ENCODE results near the gene KLF16. TPM values are rescaled to one million over a fixed set of nuclear protein-coding genes. Genes with fewer than 3 reads are reported as not detected.
"Not testable (repeated sequence)": the region's sequence is repeated elsewhere in the genome, so short reads cannot be mapped to it uniquely, and the experiment has no call there.

The KLF16 gene
- polyA plus RNA-seq, 3 donors, result 0.51 to 23.3 (median 0.67) TPM

DNA sequence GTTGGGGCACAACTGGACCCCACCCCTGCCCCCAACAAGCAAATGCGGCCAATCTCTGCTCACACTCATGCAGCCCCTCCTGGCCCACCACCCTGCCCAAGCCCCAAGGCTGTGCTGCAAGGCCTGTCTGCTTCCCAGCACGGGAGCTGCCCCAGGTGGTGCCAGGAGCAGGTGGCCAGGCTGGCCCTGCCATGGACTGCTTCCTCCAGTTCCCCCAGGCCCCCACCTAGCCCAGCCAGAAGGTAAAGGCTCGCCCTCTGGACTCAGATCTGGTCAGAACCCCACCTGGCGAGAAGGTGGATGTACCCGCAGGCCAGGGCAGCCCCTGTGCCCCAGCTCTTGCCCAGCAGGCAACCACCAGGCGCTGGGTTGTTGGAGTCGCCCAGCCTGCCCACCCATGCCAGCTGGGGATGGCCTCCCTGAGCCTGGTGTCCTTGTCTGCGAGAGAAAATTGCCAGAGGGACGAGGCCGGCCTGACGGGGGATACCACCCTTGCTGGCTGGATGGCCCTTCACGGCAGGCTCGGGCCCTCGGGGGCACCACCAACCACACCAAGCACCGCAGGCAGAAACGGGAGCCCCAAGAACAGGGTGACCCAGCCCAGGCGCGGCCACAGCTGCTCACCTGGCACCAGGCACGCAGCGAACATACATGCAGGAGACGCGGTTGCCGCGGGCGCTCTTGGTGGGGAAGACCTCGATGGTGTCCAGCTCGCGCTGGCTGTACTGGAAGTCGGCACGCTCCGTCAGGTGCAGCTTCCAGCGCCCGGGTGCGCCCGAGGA, 17.4 kb upstream of the KLF16 start:
- 99% methylated on average over 15 of the region's 35 CpGs for WGBS (ENCODE audit: insufficient coverage)

DNA sequence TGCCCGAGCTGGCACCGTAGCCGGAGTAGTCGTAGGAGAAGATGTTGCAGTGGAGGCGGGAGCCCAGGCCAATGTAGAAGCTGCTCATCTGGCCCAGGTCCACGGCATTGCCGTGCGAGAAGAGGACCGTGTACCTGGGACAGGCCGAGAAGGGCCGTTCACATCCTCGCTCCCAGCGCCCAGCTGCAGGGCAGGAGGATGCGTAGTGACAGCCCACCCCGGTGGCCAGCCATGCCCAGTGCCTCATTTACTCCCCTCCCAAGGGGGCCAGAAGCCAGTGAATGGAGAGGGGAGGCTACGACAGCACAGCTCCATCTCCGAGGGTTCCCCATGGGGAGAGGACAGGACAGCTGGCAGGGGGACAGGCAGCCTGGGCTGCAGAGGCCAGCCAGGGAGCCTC, 16.6 kb upstream of the KLF16 start:
- H3K4me2 ChIP-seq (replicated peaks; ENCODE audit: extremely low read depth, low read length, poor library complexity, severe bottlenecking); DNase-seq; H3K27me3 ChIP-seq (ENCODE audit: control insufficient read depth in 2 of 2, insufficient read depth in 2 of 2, low read length in 2 of 2); H3K9me3 Mint-ChIP-seq; H3K9me3 ChIP-seq (replicated peaks in 1 of 2; ENCODE audit: control insufficient read depth in 1 of 2, insufficient read depth in 1 of 2, low read length in 2 of 2); H3K9ac ChIP-seq (ENCODE audit: insufficient read depth, low read length, poor library complexity, severe bottlenecking); H2AFZ ChIP-seq (ENCODE audit: insufficient read depth, low read depth, low read length, poor library complexity, severe bottlenecking); H3K27me3 Mint-ChIP-seq (ENCODE audit: low read depth in 3 of 3); H3K27ac ChIP-seq (ENCODE audit: low read depth in 1 of 2, low read length in 2 of 2); H3K4me3 ChIP-seq (replicated peaks in 1 of 3; ENCODE audit: low read depth in 2 of 3, low read length in 3 of 3); H3K4me3 Mint-ChIP-seq; intact Hi-C loops (cut with micrococcal nuclease): not testable (repeated sequence)
- peaks cover 35 to 41% of the 10 kb centered on the region in 2 donors for H3K4me1 ChIP-seq (ENCODE audit: control insufficient read depth in 1 of 2, insufficient read depth in 2 of 2, low read length in 2 of 2)
- H3K36me3 ChIP-seq (replicated peaks in 1 of 2; ENCODE audit: control insufficient read depth in 1 of 2, insufficient read depth in 2 of 2, low read length in 2 of 2), result peaks cover 11 to 18% of the 10 kb centered on the region in 2 donors
- 90% methylated on average over 6 of the region's 17 CpGs for WGBS (ENCODE audit: insufficient coverage)
- H4K20me1 ChIP-seq (ENCODE audit: insufficient read depth, low read length), result peaks cover 50% of the 10 kb centered on the region
- Mint-ChIP-seq H3K36me3 (peaks cover 16 to 28% of the 10 kb centered on the region in 2 donors), H3K27ac (peak overlapping the region in 2 of 7 donors; percentile 16 to 54), H3K4me1 (peaks cover 35% of the 10 kb centered on the region)
- peaks cover 53% of the 10 kb centered on the region for H3K79me2 ChIP-seq (ENCODE audit: insufficient read depth, low read length)

More for the DNA sequence above, 17.4 kb upstream of the KLF16 start:
- Histone ChIP-seq H3K4me1 (ENCODE audit: control insufficient read depth in 1 of 2, insufficient read depth in 2 of 2, low read length in 2 of 2) (peaks cover 36 to 40% of the 10 kb centered on the region in 2 donors), H3K27ac (ENCODE audit: low read depth in 1 of 2, low read length in 2 of 2) (no peak overlapping the region), H3K9ac (ENCODE audit: insufficient read depth, low read length, poor library complexity, severe bottlenecking) (no peak overlapping the region), H2AFZ (ENCODE audit: insufficient read depth, low read depth, low read length, poor library complexity, severe bottlenecking) (no peak overlapping the region), H3K36me3 (replicated peaks in 1 of 2; ENCODE audit: control insufficient read depth in 1 of 2, insufficient read depth in 2 of 2, low read length in 2 of 2) (peaks cover 11 to 18% of the 10 kb centered on the region in 2 donors), H3K79me2 (ENCODE audit: insufficient read depth, low read length) (peaks cover 46% of the 10 kb centered on the region), H3K4me2 (replicated peaks; ENCODE audit: extremely low read depth, low read length, poor library complexity, severe bottlenecking) (no peak overlapping the region), H3K27me3 (ENCODE audit: control insufficient read depth in 2 of 2, insufficient read depth in 2 of 2, low read length in 2 of 2) (no peaks in the 10 kb centered on the region), H4K20me1 (ENCODE audit: insufficient read depth, low read length) (peaks cover 42% of the 10 kb centered on the region), H3K4me3 (replicated peaks in 1 of 3; ENCODE audit: low read depth in 2 of 3, low read length in 3 of 3) (no peak overlapping the region), H3K9me3 (replicated peaks in 1 of 2; ENCODE audit: control insufficient read depth in 1 of 2, insufficient read depth in 1 of 2, low read length in 2 of 2) (no peaks in the 10 kb centered on the region)
- peaks cover 31% of the 10 kb centered on the region for H3K4me1 Mint-ChIP-seq
- intact Hi-C loops (cut with micrococcal nuclease), result no loop called here
- no peak for DNase-seq
- peaks cover 16 to 28% of the 10 kb centered on the region in 2 donors for H3K36me3 Mint-ChIP-seq
- H3K27ac Mint-ChIP-seq, result peak overlapping the region in 1 of 7 donors; percentile 54
- no peak overlapping the region for H3K4me3 Mint-ChIP-seq
- peaks cover 0 to 1% (median 0%) of the 10 kb centered on the region in 7 donors for H3K9me3 Mint-ChIP-seq
- peaks cover 0 to 2% (median 0%) of the 10 kb centered on the region in 3 donors for H3K27me3 Mint-ChIP-seq (ENCODE audit: low read depth in 3 of 3)
- TF ChIP-seq, protein P1, sequence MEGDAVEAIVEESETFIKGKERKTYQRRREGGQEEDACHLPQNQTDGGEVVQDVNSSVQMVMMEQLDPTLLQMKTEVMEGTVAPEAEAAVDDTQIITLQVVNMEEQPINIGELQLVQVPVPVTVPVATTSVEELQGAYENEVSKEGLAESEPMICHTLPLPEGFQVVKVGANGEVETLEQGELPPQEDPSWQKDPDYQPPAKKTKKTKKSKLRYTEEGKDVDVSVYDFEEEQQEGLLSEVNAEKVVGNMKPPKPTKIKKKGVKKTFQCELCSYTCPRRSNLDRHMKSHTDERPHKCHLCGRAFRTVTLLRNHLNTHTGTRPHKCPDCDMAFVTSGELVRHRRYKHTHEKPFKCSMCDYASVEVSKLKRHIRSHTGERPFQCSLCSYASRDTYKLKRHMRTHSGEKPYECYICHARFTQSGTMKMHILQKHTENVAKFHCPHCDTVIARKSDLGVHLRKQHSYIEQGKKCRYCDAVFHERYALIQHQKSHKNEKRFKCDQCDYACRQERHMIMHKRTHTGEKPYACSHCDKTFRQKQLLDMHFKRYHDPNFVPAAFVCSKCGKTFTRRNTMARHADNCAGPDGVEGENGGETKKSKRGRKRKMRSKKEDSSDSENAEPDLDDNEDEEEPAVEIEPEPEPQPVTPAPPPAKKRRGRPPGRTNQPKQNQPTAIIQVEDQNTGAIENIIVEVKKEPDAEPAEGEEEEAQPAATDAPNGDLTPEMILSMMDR (IDR thresholded peaks at IDR 0.05), result no peak

DNA sequence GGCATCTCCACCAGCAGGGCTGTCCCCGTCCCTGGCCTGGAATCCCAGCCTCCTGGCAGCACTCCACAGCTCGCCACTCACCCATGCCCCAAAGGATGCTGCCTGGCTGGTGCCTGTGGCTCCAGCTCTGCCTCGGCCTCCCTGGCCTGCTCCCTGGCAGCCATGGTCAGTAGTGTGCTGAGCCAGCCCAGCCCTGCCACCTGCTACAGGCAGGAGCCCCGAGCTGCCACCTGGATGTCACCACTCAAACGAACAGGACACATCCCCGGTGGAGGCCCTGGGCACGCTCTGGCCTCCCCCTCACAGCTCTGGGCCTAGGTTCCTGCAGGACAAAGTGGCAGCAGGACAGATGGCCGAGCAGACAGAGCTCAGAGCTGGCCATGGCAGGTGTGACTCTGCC, 15.2 kb upstream of the KLF16 start:
- Histone ChIP-seq H3K4me1 (ENCODE audit: control insufficient read depth in 1 of 2, insufficient read depth in 2 of 2, low read length in 2 of 2) (peaks cover 37 to 42% of the 10 kb centered on the region in 2 donors), H4K20me1 (ENCODE audit: insufficient read depth, low read length) (peaks cover 54% of the 10 kb centered on the region), H3K36me3 (replicated peaks in 1 of 2; ENCODE audit: control insufficient read depth in 1 of 2, insufficient read depth in 2 of 2, low read length in 2 of 2) (peaks cover 11 to 20% of the 10 kb centered on the region in 2 donors), H3K79me2 (ENCODE audit: insufficient read depth, low read length) (peaks cover 53% of the 10 kb centered on the region)
- H3K4me2 ChIP-seq (replicated peaks; ENCODE audit: extremely low read depth, low read length, poor library complexity, severe bottlenecking); H3K27ac ChIP-seq (ENCODE audit: low read depth in 1 of 2, low read length in 2 of 2); intact Hi-C loops (cut with micrococcal nuclease); H3K9me3 ChIP-seq (replicated peaks in 1 of 2; ENCODE audit: control insufficient read depth in 1 of 2, insufficient read depth in 1 of 2, low read length in 2 of 2); H3K4me3 Mint-ChIP-seq; H3K4me3 ChIP-seq (replicated peaks in 1 of 3; ENCODE audit: low read depth in 2 of 3, low read length in 3 of 3); H3K27ac Mint-ChIP-seq; H3K27me3 ChIP-seq (ENCODE audit: control insufficient read depth in 2 of 2, insufficient read depth in 2 of 2, low read length in 2 of 2); DNase-seq; H3K9ac ChIP-seq (ENCODE audit: insufficient read depth, low read length, poor library complexity, severe bottlenecking); H3K9me3 Mint-ChIP-seq; H3K27me3 Mint-ChIP-seq (ENCODE audit: low read depth in 3 of 3); H2AFZ ChIP-seq (ENCODE audit: insufficient read depth, low read depth, low read length, poor library complexity, severe bottlenecking): not testable (repeated sequence)
- Mint-ChIP-seq H3K36me3 (peaks cover 15 to 28% of the 10 kb centered on the region in 2 donors), H3K4me1 (peaks cover 36% of the 10 kb centered on the region)
- 100% methylated on average over 4 of the region's 8 CpGs for WGBS (ENCODE audit: insufficient coverage)

DNA sequence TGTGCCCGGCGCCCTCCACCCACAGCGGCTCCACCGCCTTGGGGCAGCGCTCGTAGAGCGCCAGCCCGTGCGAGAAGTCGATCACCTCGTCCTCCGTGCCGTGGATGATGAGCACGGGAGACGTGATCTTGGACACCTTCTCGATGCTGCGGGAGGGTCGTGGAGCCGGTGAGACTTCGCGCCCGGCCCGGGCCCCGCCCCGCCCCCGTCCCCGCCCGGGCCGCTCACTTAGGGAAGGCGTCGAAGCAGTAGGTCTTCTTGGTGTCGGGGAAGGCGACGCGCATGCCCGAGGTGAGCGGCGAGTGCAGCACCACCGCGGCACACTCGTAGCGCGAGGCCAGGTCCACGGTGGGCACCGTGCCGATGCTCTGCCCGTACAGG, 13.9 kb upstream of the KLF16 start:
- Histone ChIP-seq H3K4me1 (ENCODE audit: control insufficient read depth in 1 of 2, insufficient read depth in 2 of 2, low read length in 2 of 2) (peaks cover 28 to 33% of the 10 kb centered on the region in 2 donors), H4K20me1 (ENCODE audit: insufficient read depth, low read length) (peaks cover 54% of the 10 kb centered on the region), H3K79me2 (ENCODE audit: insufficient read depth, low read length) (peaks cover 53% of the 10 kb centered on the region), H3K36me3 (replicated peaks in 1 of 2; ENCODE audit: control insufficient read depth in 1 of 2, insufficient read depth in 2 of 2, low read length in 2 of 2) (peaks cover 23 to 28% of the 10 kb centered on the region in 2 donors)
- H3K9ac ChIP-seq (ENCODE audit: insufficient read depth, low read length, poor library complexity, severe bottlenecking); H3K27me3 ChIP-seq (ENCODE audit: control insufficient read depth in 2 of 2, insufficient read depth in 2 of 2, low read length in 2 of 2); H3K9me3 Mint-ChIP-seq; H3K27me3 Mint-ChIP-seq (ENCODE audit: low read depth in 3 of 3); H3K4me2 ChIP-seq (replicated peaks; ENCODE audit: extremely low read depth, low read length, poor library complexity, severe bottlenecking); DNase-seq; H3K27ac ChIP-seq (ENCODE audit: low read depth in 1 of 2, low read length in 2 of 2); H3K27ac Mint-ChIP-seq; H3K4me3 ChIP-seq (replicated peaks in 1 of 3; ENCODE audit: low read depth in 2 of 3, low read length in 3 of 3); H3K4me3 Mint-ChIP-seq; intact Hi-C loops (cut with micrococcal nuclease); H2AFZ ChIP-seq (ENCODE audit: insufficient read depth, low read depth, low read length, poor library complexity, severe bottlenecking); H3K9me3 ChIP-seq (replicated peaks in 1 of 2; ENCODE audit: control insufficient read depth in 1 of 2, insufficient read depth in 1 of 2, low read length in 2 of 2): not testable (repeated sequence)
- WGBS (ENCODE audit: insufficient coverage), result 83% methylated on average over 16 of the region's 47 CpGs
- peaks cover 13 to 27% of the 10 kb centered on the region in 2 donors for H3K36me3 Mint-ChIP-seq
- peaks cover 25% of the 10 kb centered on the region for H3K4me1 Mint-ChIP-seq
